Stimulated activated CD4-positive, alpha-beta T cell treated with anti-CD3 and anti-CD28 coated beads, TNF-alpha, amount 100 ng/mL, for 24 hours (primary cell): ENCODE data around the gene MTURN.
"Not testable (repeated sequence)": the region's sequence is repeated elsewhere in the genome, so short reads cannot be mapped to it uniquely, and the experiment has no call there.

ENCODE experiments used
- DNase-seq, 3 experiments: peaks; one replicate each; pipeline ENCODE4 v3.0.0-alpha.2; 2020; ENCODE audit warnings: low read depth in 3 of 3

Gene MTURN

DNA sequence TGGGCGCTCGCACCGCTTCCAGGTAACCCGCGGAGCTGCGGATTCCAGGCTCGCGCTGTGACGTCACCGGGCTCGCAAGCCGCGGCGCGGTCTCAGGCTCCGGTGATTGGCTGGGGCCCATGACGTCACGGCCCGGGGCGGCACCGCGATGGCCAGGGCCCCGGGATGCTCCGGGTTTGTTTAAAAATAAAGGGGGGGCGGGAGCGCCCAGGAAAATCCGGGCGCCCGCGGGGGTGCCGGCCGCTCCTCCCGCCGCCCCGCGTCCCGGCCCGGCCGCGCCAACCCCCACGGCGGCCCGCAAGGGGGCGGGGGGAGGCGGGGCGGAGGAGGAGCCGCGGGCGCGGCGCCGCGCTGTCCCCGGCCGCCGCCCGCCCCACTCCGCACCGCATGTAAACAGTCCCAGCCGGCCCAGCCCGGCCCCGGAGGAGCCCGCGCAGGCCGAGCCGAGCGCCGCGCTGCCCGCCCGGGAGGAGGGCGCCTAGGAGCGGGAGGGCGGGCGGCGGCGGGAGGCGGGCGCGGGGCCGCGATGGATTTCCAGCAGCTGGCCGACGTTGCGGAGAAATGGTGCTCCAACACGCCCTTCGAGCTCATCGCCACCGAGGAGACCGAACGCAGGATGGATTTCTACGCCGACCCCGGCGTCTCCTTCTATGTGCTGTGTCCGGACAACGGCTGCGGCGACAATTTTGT lies at the start of gene MTURN:
TSS of gene MTURN (plus strand) at position 376 of the 690 bp plus-strand sequence. CDS start at position 527, 151 bp downstream.
- DNase-seq, result peak; percentile 62 to 82 (median 70)

DNA sequence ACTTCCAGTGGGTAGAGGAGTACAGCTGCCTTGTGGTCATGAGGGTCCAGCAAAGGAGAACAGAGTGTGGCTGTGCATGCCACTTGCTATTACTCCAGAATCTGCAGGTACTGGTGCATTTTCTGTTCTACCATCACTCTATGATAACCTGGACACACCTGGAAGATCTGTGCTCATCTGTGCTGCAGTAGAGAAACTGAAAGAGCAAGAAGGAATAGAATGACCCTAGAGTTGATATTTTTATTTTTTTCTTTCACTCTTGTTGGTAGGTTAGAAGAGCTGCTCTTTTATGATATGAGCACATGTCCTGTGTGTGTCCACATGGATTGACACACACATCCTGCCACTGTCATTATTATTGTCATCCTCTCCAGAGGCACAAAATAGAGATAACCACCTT lies 48.3 kb upstream of the MTURN start:
- no peak for DNase-seq

GRCh38 chr7:30087371-30087770 lies 47.4 kb upstream of the MTURN start:
- DNase-seq, result no peak

GRCh38 chr7:30088362-30088761 lies 46.4 kb upstream of the MTURN start:
- DNase-seq, result no peak

GRCh38 chr7:30090111-30090510 lies 44.7 kb upstream of the MTURN start:
- DNase-seq, result no peak

DNA sequence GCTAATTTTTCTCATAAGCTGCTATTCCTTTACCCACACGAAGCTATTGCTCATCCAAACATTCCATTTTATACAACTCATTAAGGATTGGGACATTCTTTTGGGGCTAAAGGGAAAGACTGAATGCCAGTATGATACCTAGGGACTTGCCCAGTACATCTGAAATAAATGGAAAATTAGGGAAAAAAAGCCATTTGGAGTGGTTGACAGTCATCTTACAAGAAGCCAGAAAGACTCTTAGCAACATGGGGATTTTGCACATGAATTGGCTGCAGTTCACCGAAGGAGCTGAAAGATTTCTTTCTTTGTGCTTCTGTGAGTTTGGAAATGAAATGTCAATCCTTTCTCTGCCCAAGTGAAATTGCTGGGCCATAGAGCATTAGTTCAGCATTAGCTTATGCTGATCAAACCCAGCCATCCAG lies 43.3 kb upstream of the MTURN start:
- DNase-seq, result no peak

DNA sequence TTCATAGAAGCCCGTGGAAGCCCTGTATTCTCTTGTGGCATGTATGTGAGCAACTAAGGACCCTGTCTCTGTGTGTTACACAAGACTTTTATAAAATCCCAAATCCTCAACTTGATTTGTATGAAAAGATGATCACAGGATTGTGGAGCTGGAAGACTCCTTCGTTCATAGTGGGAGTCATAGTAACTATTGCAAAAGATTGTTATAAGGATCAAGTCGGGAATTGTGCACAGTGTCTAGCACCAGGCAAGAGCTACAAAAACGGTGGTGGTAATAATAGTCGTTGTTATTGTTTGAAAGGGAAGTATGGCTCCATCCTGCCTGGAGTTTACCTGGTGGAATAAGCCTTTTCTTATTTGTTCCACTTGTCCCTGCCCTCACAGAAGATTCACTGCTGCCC lies 42.8 kb upstream of the MTURN start:
- no peak for DNase-seq

DNA sequence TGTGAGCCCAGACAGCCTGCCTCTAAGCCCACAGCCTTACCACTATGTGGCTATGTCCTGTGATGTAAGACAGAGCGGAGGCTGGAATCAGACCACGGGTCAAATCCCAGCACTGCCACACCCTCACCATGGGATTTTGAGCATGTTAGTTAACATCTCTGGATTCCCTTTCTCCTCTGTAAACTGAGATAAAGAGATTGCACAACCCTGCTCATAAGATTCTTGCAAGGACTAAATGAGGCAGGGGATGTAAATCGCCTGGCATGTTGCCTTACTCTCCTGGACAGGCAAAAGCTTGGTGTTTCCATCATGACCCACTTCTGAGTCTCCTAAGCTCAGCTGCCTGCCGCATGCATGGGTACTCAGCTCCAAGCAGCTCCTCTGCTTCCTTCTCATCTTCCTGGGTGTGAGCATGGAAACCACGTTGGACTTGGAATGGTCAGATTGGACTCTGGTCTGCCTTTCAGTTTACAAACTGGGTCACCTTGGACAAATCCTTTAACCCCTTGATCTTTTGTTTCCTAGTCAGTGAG lies 41.3 kb upstream of the MTURN start:
- DNase-seq, result no peak

GRCh38 chr7:30098599-30098998 lies 36.2 kb upstream of the MTURN start:
- not testable (repeated sequence) for DNase-seq

DNA sequence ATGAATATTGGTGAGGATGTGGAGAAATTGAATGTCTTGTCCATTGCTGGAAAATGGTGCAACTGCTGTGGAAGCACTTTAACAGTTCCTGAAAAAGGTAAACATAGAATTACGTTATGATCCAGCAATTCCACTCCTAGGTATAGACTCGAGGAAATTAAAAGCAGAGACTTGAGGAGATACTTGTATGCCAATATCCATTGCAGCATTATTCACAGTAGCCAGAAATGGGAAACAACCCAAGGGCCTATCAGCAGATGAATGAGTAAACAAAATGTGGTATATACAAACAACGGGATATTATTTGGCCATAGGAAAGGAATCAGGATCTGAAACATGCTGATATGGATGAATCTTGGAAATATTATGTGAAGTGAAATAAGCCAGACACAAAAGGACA lies 32.5 kb upstream of the MTURN start:
- no peak for DNase-seq

DNA sequence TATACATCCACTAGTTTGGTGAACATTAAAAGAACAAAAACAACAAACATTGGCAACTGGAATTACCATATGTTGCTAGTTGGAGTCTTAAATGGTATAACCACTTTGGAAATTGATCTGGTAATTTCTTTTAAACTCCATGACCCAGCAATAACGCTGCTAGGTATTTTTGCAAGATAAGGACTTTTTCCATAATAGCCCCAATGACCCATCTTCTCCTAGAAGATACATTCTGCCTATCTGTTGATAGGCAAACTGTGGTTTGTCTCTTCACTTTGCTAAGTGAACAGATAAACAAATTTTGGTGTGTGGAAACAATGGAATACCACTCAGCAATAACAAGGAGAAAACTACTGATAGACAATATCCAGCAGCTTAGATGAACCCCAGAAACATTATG lies 30.6 kb upstream of the MTURN start:
- DNase-seq, result no peak

- no peak for DNase-seq
Observed at GRCh38 chr7:30112103-30112713, 22.6 kb upstream of the MTURN start.

GRCh38 chr7:30113144-30113543 lies 21.6 kb upstream of the MTURN start:
- no peak for DNase-seq

DNA sequence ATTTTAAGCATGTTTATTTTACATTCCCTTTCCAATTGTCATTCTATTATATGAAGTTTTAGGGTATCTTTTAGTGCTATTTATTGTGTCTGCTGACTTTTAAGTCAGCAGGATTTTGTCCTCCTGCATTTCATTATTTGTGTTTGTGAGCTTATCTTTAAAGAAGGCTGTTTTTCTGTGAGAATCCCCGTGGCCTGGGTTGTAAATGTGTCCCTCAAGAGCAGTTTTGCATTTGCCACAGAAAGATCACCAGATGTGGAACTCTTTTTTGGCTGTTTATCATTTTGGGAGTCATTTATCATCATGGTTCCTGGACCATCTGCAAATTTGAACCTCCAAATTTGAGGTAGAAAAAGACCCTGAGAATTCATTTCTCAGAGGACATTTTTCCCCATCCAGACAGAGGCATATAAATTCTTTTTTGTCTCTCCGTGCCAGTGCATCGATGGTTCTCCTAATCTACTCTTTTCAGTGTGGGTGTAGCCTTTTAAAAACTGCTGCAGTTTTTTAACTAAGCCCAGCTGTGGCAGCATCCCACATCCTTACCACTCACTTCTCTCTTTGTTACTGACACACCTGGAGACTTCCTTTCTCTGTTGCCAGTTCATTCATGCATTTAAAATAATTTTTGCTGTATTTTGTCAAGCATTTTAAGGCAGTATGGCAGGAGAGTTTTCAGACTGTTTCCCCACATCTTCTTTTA lies 20.1 kb upstream of the MTURN start:
- DNase-seq, result no peak

- no peak for DNase-seq
Observed at GRCh38 chr7:30115709-30116297, 19.0 kb upstream of the MTURN start.

DNA sequence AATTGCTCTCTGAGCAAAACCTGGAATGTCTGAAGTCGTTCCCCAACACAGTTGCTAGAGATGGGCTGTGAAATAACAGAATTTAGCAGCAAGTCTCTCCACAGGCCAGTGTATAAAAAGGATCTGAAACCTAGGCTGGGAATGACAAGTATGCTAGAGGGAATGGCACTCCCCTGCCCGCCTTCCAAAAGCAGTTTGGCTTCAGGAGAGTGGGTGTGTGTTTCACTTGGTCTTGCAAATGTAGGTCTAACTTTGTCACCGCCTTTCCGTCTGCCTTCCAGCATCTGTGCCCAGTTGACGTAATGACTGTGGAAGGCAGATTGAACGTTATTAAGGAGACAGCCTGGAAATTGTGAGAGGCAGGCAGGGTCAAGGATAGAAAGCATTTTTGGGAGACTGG lies 18.0 kb upstream of the MTURN start:
- DNase-seq, result no peak

GRCh38 chr7:30117896-30118295 lies 16.9 kb upstream of the MTURN start:
- DNase-seq, result no peak

GRCh38 chr7:30119890-30120577 lies 14.8 kb upstream of the MTURN start:
- no peak for DNase-seq

DNA sequence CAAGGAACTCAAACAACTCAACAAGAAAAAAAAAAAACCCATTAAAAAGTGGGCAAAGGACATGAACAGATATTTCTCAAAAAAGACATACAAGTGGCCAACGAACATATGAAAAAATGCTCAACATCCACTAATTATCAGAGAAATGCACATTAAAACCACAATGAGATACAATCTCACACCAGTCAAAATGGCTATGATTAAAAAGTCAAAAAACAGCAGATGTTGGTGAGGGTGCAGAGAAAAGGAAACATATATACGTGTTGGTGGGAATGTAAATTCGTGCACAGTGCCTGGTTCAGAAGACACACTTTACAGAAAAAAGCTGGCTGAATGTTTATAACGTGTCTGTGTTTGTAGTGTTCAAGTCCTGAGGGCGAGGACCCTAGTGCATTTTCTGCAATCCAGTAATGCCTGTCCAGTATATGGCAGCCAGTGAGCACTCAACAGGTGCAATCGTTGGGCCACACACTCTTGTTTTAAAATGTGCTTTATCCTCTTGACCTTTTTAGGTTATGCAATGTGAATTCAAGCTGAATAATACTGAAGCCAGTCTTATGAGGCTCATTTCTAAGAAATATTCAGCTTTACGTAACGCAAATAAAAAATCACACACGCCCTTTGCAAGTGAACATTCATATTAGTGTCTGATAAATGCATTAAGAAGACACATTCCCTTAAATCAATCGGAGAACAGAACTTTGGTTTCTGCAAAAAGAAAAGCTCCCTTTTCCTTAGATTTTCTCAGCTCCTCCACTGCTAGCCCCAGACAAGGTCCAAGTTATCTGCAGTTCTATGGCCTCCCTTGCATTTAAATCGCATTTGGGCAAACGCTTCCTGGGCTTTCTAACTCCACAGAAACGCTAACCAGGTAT lies 813 bp upstream of the MTURN start:
- no peak for DNase-seq

- DNase-seq, result peak; percentile 16 to 48 (median 21)
Observed at GRCh38 chr7:30135301-30136116, 723 bp downstream of the MTURN start.
